DND-41 (cell line): ENCODE data around the gene SOX6.

Experiments
- ATAC-seq: fragments of 200-7000 bp; cut with Tn5 transposase; 3 replicates; pipeline ENCODE4 v1.9.1; 2021; ENCODE audit warnings: low read depth; ENCODE audit not compliant: insufficient read depth
- DNase-seq: peaks from one replicate; pipeline ENCODE4 v3.0.0-alpha.2; 2020
- H2AFZ ChIP-seq: 2 replicates; pipeline ENCODE4 v1.6.0; 2012; ENCODE audit warnings: low read depth, low read length
- H3K27ac ChIP-seq: 2 replicates; pipeline ENCODE4 v1.5.1; 2012; ENCODE audit warnings: low read length, inconsistent platforms
- H3K27me3 ChIP-seq: fragments of 200-600 bp; sonication (generic); 2 replicates; pipeline ENCODE4 v1.6.0; 2012; ENCODE audit warnings: low read length, mild to moderate bottlenecking, inconsistent platforms; ENCODE audit not compliant: insufficient read depth, poor library complexity
- H3K36me3 ChIP-seq: 2 replicates; pipeline ENCODE4 v1.5.1; 2012; ENCODE audit warnings: low read length, inconsistent platforms; ENCODE audit not compliant: insufficient read depth
- H3K4me1 ChIP-seq: 2 replicates; pipeline ENCODE4 v1.5.1; 2012; ENCODE audit warnings: mild to moderate bottlenecking, low read length; ENCODE audit not compliant: insufficient read depth
- H3K4me2 ChIP-seq: 2 replicates; pipeline ENCODE4 v1.6.0; 2012; ENCODE audit warnings: mild to moderate bottlenecking, moderate library complexity, low read length, inconsistent platforms; ENCODE audit not compliant: insufficient read depth
- H3K4me3 ChIP-seq, 2 experiments: fragments of 200-600 bp in 1 of 2; shearing (Covaris generic) in 1 of 2; 2 replicates each; pipeline ENCODE4 v1.5.1; 2012 to 2016; ENCODE audit warnings: inconsistent platforms in 2 of 2, low read length in 2 of 2, mild to moderate bottlenecking in 2 of 2, low read depth in 1 of 2, moderate library complexity in 1 of 2
- H3K79me2 ChIP-seq: 2 replicates; pipeline ENCODE4 v1.6.0; 2012; ENCODE audit warnings: low read length, inconsistent platforms; ENCODE audit not compliant: insufficient read depth
- H3K9ac ChIP-seq: 2 replicates; pipeline ENCODE4 v1.6.0; 2012; ENCODE audit warnings: low read depth, mild to moderate bottlenecking, inconsistent platforms, low read length, moderate library complexity
- H3K9me3 ChIP-seq: 2 replicates; pipeline ENCODE4 v1.5.1; 2012; ENCODE audit warnings: low read length, moderate library complexity, mild to moderate bottlenecking, inconsistent platforms; ENCODE audit not compliant: insufficient read depth, severe bottlenecking
- H4K20me1 ChIP-seq: 2 replicates; pipeline ENCODE4 v1.6.0; 2012; ENCODE audit warnings: low read length; ENCODE audit not compliant: insufficient read depth
- EZH2 ChIP-seq: IDR thresholded peaks from 3 replicates; pipeline ENCODE4 v1.6.1; 2012; ENCODE audit warnings: borderline replicate concordance, low read depth, mild to moderate bottlenecking, moderate library complexity, low read length, inconsistent platforms; ENCODE audit not compliant: severe bottlenecking
- TF ChIP-seq, protein P1 (sequence below): IDR thresholded peaks from 2 replicates; pipeline ENCODE4 v1.5.1; 2012; ENCODE audit warnings: borderline replicate concordance, low read length, moderate library complexity, mild to moderate bottlenecking; ENCODE audit not compliant: poor library complexity, severe bottlenecking; ENCODE audit errors: extremely low read depth

Gene SOX6

DNA sequence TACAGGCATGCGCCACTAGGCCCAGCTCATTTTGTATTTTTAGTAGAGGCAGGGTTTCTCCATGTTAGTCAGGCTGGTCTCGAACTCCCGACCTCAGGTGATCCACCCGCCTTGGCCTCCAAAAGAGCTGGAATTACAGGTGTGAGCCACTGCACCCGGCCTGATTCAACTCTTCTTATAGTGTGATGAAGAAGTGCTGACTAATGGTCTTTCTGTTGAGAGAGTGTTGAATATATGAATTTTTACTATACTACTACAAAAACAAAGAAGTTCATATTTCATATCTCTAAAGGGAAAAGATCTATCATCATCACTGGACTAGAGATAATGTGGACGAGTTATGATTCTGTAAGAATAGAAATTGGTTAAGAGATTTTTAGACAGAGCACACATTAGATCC, 320.1 kb downstream of the SOX6 start:
- no peaks in the 10 kb centered on the region for H3K4me1 ChIP-seq
- H3K27ac ChIP-seq = no peak overlapping the region
- ATAC-seq = no peak
- H3K79me2 ChIP-seq = no peaks in the 10 kb centered on the region
- peaks cover 5% of the 10 kb centered on the region for H3K27me3 ChIP-seq
- no peak overlapping the region for H3K4me3 ChIP-seq
- no peak for TF ChIP-seq EZH2
- TF ChIP-seq, protein P1, sequence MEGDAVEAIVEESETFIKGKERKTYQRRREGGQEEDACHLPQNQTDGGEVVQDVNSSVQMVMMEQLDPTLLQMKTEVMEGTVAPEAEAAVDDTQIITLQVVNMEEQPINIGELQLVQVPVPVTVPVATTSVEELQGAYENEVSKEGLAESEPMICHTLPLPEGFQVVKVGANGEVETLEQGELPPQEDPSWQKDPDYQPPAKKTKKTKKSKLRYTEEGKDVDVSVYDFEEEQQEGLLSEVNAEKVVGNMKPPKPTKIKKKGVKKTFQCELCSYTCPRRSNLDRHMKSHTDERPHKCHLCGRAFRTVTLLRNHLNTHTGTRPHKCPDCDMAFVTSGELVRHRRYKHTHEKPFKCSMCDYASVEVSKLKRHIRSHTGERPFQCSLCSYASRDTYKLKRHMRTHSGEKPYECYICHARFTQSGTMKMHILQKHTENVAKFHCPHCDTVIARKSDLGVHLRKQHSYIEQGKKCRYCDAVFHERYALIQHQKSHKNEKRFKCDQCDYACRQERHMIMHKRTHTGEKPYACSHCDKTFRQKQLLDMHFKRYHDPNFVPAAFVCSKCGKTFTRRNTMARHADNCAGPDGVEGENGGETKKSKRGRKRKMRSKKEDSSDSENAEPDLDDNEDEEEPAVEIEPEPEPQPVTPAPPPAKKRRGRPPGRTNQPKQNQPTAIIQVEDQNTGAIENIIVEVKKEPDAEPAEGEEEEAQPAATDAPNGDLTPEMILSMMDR = no peak
- H3K36me3 ChIP-seq = no peaks in the 10 kb centered on the region
- no peak overlapping the region for H2AFZ ChIP-seq
- no peak overlapping the region for H3K4me2 ChIP-seq
- H3K9me3 ChIP-seq = no peaks in the 10 kb centered on the region
- H4K20me1 ChIP-seq = no peaks in the 10 kb centered on the region; the same call in 1 of the 2 replicates
- no peak for DNase-seq
- no peak overlapping the region for H3K9ac ChIP-seq

DNA sequence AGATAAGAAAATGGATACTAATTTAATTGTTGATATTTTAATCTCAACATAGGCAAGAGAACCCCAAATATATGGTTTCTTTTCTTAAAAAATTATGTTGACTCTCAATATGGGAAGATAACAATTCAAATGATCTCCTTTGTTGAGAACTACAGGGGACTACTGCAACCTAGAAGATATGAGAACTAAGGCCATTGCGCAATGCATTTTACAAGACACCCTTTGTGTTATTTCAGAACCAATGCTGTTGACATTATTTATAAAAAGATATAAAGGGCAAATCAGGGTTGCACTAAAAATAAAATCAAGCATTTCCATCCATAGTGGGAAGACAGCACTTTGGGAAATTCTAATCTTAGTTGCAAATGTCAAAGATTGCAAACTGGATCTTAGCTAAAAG, 322.3 kb downstream of the SOX6 start:
- ATAC-seq (no peak), DNase-seq (no peak)
- Histone ChIP-seq H3K27me3 (peaks cover 5% of the 10 kb centered on the region), H2AFZ (no peak overlapping the region), H3K79me2 (no peaks in the 10 kb centered on the region), H4K20me1 (no peaks in the 10 kb centered on the region; the same call in 1 of the 2 replicates), H3K9ac (no peak overlapping the region), H3K36me3 (no peaks in the 10 kb centered on the region), H3K4me2 (no peak overlapping the region), H3K4me3 (no peak overlapping the region), H3K4me1 (no peaks in the 10 kb centered on the region), H3K27ac (no peak overlapping the region), H3K9me3 (no peaks in the 10 kb centered on the region)
- TF ChIP-seq EZH2 = no peak
- TF ChIP-seq, protein P1 = no peak

GRCh38 chr11:16032974-16033373, 323.4 kb downstream of the SOX6 start:
- DNase-seq = no peak
- H3K27me3 ChIP-seq = peaks cover 5% of the 10 kb centered on the region
- H3K4me2 ChIP-seq = no peak overlapping the region
- no peaks in the 10 kb centered on the region for H3K9me3 ChIP-seq
- H3K27ac ChIP-seq = no peak overlapping the region
- H3K4me1 ChIP-seq = no peaks in the 10 kb centered on the region
- no peak overlapping the region for H2AFZ ChIP-seq
- no peak overlapping the region for H3K9ac ChIP-seq
- no peak for ATAC-seq
- no peaks in the 10 kb centered on the region for H3K79me2 ChIP-seq
- no peaks in the 10 kb centered on the region for H3K36me3 ChIP-seq
- TF ChIP-seq EZH2 = no peak
- TF ChIP-seq, protein P1 = no peak
- no peak overlapping the region for H3K4me3 ChIP-seq
- H4K20me1 ChIP-seq = no peaks in the 10 kb centered on the region; the same call in 1 of the 2 replicates

- H3K9me3 ChIP-seq = no peaks in the 10 kb centered on the region
- no peak overlapping the region for H2AFZ ChIP-seq
- no peaks in the 10 kb centered on the region; the same call in 1 of the 2 replicates for H4K20me1 ChIP-seq
- H3K36me3 ChIP-seq = no peaks in the 10 kb centered on the region
- H3K4me2 ChIP-seq = no peak overlapping the region
- no peak overlapping the region for H3K9ac ChIP-seq
- H3K4me1 ChIP-seq = no peaks in the 10 kb centered on the region
- H3K79me2 ChIP-seq = no peaks in the 10 kb centered on the region
- peaks cover 7% of the 10 kb centered on the region for H3K27me3 ChIP-seq
- H3K4me3 ChIP-seq = no peak overlapping the region
- H3K27ac ChIP-seq = no peak overlapping the region
- no peak for ATAC-seq
- TF ChIP-seq EZH2 = no peak
- TF ChIP-seq, protein P1 = no peak
- DNase-seq = no peak
Observed at GRCh38 chr11:16031210-16031609, 325.1 kb downstream of the SOX6 start.
